GM10266 (cell line): ENCODE measurements around the gene OR8B12.

Experiments
- DNase-seq: peaks from one replicate; pipeline ENCODE4 v3.0.0; 2012; ENCODE audit errors: extremely low spot score
- TF ChIP-seq, protein P1 (sequence below): IDR thresholded peaks from 2 replicates; pipeline ENCODE4 v1.5.1; 2012; ENCODE audit warnings: mild to moderate bottlenecking, low read depth; ENCODE audit not compliant: control insufficient read depth, insufficient read depth; ENCODE audit errors: missing control alignments

The OR8B12 gene

DNA sequence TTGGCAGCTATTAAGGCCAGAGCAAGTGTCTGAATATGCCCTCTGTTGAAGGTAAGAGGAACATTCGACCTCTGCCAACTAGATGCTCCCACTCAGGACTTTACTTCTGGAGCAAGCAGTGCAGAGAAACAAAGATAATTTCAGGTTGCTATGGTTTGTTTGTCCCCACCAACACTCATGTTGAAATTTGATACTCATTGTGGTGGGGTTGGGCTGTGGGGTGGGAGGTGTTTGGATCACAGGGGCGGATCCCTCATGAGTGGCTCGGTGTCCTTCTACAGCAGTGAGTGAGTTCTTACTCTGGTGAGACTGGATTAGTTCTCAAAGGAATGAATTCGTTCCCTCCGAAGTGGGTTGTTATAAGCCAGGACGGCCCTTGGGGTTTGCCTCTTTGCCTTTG, 38.4 kb upstream of the OR8B12 start:
- TF ChIP-seq, protein P1, sequence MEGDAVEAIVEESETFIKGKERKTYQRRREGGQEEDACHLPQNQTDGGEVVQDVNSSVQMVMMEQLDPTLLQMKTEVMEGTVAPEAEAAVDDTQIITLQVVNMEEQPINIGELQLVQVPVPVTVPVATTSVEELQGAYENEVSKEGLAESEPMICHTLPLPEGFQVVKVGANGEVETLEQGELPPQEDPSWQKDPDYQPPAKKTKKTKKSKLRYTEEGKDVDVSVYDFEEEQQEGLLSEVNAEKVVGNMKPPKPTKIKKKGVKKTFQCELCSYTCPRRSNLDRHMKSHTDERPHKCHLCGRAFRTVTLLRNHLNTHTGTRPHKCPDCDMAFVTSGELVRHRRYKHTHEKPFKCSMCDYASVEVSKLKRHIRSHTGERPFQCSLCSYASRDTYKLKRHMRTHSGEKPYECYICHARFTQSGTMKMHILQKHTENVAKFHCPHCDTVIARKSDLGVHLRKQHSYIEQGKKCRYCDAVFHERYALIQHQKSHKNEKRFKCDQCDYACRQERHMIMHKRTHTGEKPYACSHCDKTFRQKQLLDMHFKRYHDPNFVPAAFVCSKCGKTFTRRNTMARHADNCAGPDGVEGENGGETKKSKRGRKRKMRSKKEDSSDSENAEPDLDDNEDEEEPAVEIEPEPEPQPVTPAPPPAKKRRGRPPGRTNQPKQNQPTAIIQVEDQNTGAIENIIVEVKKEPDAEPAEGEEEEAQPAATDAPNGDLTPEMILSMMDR, result no peak
- DNase-seq, result no peak

DNA sequence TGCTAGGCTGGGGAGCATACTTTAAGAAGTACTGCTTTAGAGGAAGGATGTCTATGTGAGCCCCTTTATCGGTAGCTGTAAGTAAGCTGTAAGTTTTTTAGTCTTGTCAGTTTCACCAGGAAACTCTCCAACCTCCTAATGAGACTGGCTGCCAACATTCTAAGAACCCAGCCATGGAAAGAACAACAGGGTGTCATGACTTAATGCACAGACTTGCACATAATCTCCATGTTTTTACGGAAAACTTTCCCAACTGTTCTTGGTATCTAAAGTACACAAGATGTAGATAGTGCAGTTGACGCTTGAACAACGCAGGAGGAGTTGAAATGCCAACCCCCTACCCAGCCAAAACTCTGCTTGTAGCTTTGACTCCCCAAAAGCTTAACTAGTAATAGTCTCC, 35.3 kb upstream of the OR8B12 start:
- no peak for DNase-seq
- TF ChIP-seq, protein P1, result no peak

- TF ChIP-seq, protein P1, result no peak
- DNase-seq, result no peak
These were observed 34.4 kb upstream of the OR8B12 start for GRCh38 chr11:124577716-124578427.

DNA sequence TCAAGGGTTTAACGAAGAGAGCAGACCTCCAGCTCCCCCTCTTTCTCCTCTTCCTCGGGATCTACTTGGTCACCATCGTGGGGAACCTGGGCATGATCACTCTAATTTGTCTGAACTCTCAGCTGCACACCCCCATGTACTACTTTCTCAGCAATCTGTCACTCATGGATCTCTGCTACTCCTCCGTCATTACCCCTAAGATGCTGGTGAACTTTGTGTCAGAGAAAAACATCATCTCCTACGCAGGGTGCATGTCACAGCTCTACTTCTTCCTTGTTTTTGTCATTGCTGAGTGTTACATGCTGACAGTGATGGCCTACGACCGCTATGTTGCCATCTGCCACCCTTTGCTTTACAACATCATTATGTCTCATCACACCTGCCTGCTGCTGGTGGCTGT, 26.7 kb upstream of the OR8B12 start:
- no peak for DNase-seq
- TF ChIP-seq, protein P1, result no peak

GRCh38 chr11:124569697-124570096, 26.2 kb upstream of the OR8B12 start, which contains the start of gene OR8A1:
Gene OR8A1, plus strand, starts transcription at chr11:124569997. Its CDS starts 123 bp downstream, at chr11:124570120.
- TF ChIP-seq, protein P1, result no peak
- DNase-seq, result no peak

GRCh38 chr11:124556828-124557227, 13.4 kb upstream of the OR8B12 start:
- DNase-seq, result no peak
- TF ChIP-seq, protein P1, result no peak

- TF ChIP-seq, protein P1, result no peak
These were observed 8.5 kb upstream of the OR8B12 start for GRCh38 chr11:124551987-124552386.

More at GRCh38 chr11:124551987-124552386, 8.5 kb upstream of the OR8B12 start:
- DNase-seq, result no peak
